H1 (cell line): ENCODE data around the gene COQ9. TPM values are rescaled to one million over a fixed set of nuclear protein-coding genes. Genes with fewer than 3 reads are reported as not detected.
"Not testable (repeated sequence)": the region's sequence is repeated elsewhere in the genome, so short reads cannot be mapped to it uniquely, and the experiment has no call there.

Experiments
- CTCF ChIA-PET: fragments of 300-600 bp; sonication (Branson Sonifier 250); formaldehyde crosslinking; loops from one replicate; lab custom pipeline; 2021; ENCODE audit not compliant: partially characterized antibody; lab: Charles Lee
- POLR2A ChIA-PET: fragments of 300-600 bp; sonication (Branson Sonifier 250); formaldehyde crosslinking; loops from one replicate; lab custom pipeline; 2021; ENCODE audit warnings: inconsistent platforms; ENCODE audit not compliant: partially characterized antibody; lab: Charles Lee
- DNase-seq, 2 experiments: peaks; one replicate each; pipeline versions ENCODE4 v3.0.0 to v3.0.0-alpha.2; 2010 to 2022; ENCODE audit warnings: low spot score in 2 of 2, low read depth in 1 of 2, mixed read lengths in 1 of 2
- FAIRE-seq: peaks from 2 replicates; lab custom pipeline; 2011; peaks lifted over from hg19 to GRCh38; lab: Jason Lieb, UNC
- H2AFZ ChIP-seq: 2 replicates; pipeline ENCODE4 v1.8.1; 2012; ENCODE audit warnings: low read length, inconsistent platforms
- H2AK5ac ChIP-seq: 2 replicates; pipeline ENCODE4 v1.6.1; 2013; ENCODE audit warnings: low read depth, low read length
- H2BK120ac ChIP-seq: replicated peaks from 2 replicates; pipeline ENCODE3; 2013; ENCODE audit warnings: low read depth, low read length, inconsistent platforms
- H2BK12ac ChIP-seq: 2 replicates; pipeline ENCODE4 v1.6.1; 2013; ENCODE audit warnings: low read depth, low read length
- H2BK15ac ChIP-seq: 2 replicates; pipeline ENCODE4 v1.6.1; 2013; ENCODE audit warnings: low read length
- H2BK20ac ChIP-seq: 2 replicates; pipeline ENCODE4 v1.6.1; 2013; ENCODE audit warnings: low read length
- H2BK5ac ChIP-seq: 2 replicates; pipeline ENCODE4 v1.6.1; 2013; ENCODE audit warnings: low read depth, low read length
- H3K14ac ChIP-seq: 2 replicates; pipeline ENCODE4 v1.6.1; 2013; ENCODE audit warnings: inconsistent platforms; ENCODE audit not compliant: insufficient read length
- H3K18ac ChIP-seq: 2 replicates; pipeline ENCODE4 v1.6.1; 2013; ENCODE audit warnings: low read length; ENCODE audit errors: extremely low read depth
- H3K23ac ChIP-seq: 2 replicates; pipeline ENCODE4 v1.6.1; 2013; ENCODE audit warnings: inconsistent platforms; ENCODE audit not compliant: insufficient read length
- H3K23me2 ChIP-seq: 2 replicates; pipeline ENCODE4 v1.6.1; 2013; ENCODE audit warnings: low read depth, low read length
- H3K27ac ChIP-seq: 2 replicates; pipeline ENCODE4 v1.6.1; 2011; ENCODE audit warnings: low read depth, low read length, inconsistent platforms
- H3K27me3 ChIP-seq, 4 experiments: replicated peaks in 1 of 4; 1 replicate in 1 of 4; 2 replicates in 3 of 4; pipeline versions ENCODE4 v1.6.1 to v1.8.1; 2011 to 2013; ENCODE audit warnings: low read length in 3 of 4, mild to moderate bottlenecking in 3 of 4, inconsistent platforms in 2 of 4, mixed read lengths in 2 of 4, moderate library complexity in 1 of 4; ENCODE audit not compliant: control insufficient read depth in 3 of 4, insufficient read depth in 3 of 4; ENCODE audit errors: extremely low read depth in 1 of 4
- H3K36me3 ChIP-seq, 4 experiments: 2 replicates each; pipeline versions ENCODE4 v1.6.1 to v1.8.1; 2011 to 2013; ENCODE audit warnings: mild to moderate bottlenecking in 4 of 4, low read length in 3 of 4, moderate library complexity in 2 of 4, control low read depth in 1 of 4, inconsistent platforms in 1 of 4; ENCODE audit not compliant: insufficient read depth in 4 of 4, control insufficient read depth in 2 of 4
- H3K4ac ChIP-seq: replicated peaks from 2 replicates; pipeline ENCODE3; 2013; ENCODE audit warnings: low read length, low read depth, mixed read lengths, inconsistent platforms; ENCODE audit not compliant: insufficient read length
- H3K4me1 ChIP-seq, 4 experiments: replicated peaks in 1 of 4; 1 replicate in 1 of 4; 2 replicates in 3 of 4; pipeline versions ENCODE4 v1.6.1 to v1.8.1; 2011 to 2013; ENCODE audit warnings: low read length in 3 of 4, inconsistent platforms in 2 of 4, mixed read lengths in 1 of 4; ENCODE audit not compliant: insufficient read depth in 4 of 4, control insufficient read depth in 3 of 4
- H3K4me2 ChIP-seq, 2 experiments: 2 replicates each; pipeline versions ENCODE4 v1.6.1 to v1.8.1; 2011 to 2013; ENCODE audit warnings: low read depth in 2 of 2, low read length in 2 of 2, control low read depth in 1 of 2, inconsistent platforms in 1 of 2, mild to moderate bottlenecking in 1 of 2; ENCODE audit not compliant: insufficient read depth in 1 of 2
- H3K4me3 ChIP-seq, 4 experiments: fragments of 200-600, 300-600 bp in 1 of 4; sonication (generic), shearing (Covaris generic), sonication (Bioruptor Twin) in 1 of 4; 2 replicates each; pipeline versions ENCODE4 v1.5.1 to v1.8.1; 2011 to 2016; ENCODE audit warnings: low read length in 4 of 4, low read depth in 3 of 4, control low read depth in 2 of 4, inconsistent platforms in 2 of 4, mild to moderate bottlenecking in 2 of 4, mixed read lengths in 1 of 4, moderate library complexity in 1 of 4; ENCODE audit not compliant: insufficient read depth in 2 of 4; ENCODE audit errors: extremely low read depth in 1 of 4
- H3K56ac ChIP-seq: replicated peaks from 2 replicates; pipeline ENCODE3; 2013; ENCODE audit warnings: low read depth, mild to moderate bottlenecking, mixed read lengths, low read length, inconsistent platforms; ENCODE audit not compliant: insufficient read length
- H3K79me1 ChIP-seq: 2 replicates; pipeline ENCODE4 v1.6.1; 2013; ENCODE audit warnings: low read depth, low read length, control low read depth
- H3K79me2 ChIP-seq, 2 experiments: 2 replicates each; pipeline versions ENCODE4 v1.6.1 to v1.8.1; 2012 to 2013; ENCODE audit warnings: low read length in 2 of 2, mild to moderate bottlenecking in 2 of 2, inconsistent platforms in 1 of 2; ENCODE audit not compliant: insufficient read depth in 2 of 2, control insufficient read depth in 1 of 2
- H3K9ac ChIP-seq, 4 experiments: replicated peaks in 1 of 4; 1 replicate in 1 of 4; 2 replicates in 3 of 4; pipeline versions ENCODE4 v1.6.1 to v1.8.1; 2011 to 2013; ENCODE audit warnings: low read depth in 3 of 4, low read length in 3 of 4, control low read depth in 2 of 4, mild to moderate bottlenecking in 2 of 4, moderate library complexity in 2 of 4, inconsistent platforms in 1 of 4; ENCODE audit errors: extremely low read depth in 1 of 4
- H3K9me3 ChIP-seq, 2 experiments: 2 replicates each; pipeline versions ENCODE4 v1.6.1 to v1.8.1; 2012 to 2013; ENCODE audit warnings: mild to moderate bottlenecking in 2 of 2, moderate library complexity in 2 of 2, control low read depth in 1 of 2, inconsistent platforms in 1 of 2, low read depth in 1 of 2, low read length in 1 of 2, mixed read lengths in 1 of 2; ENCODE audit not compliant: insufficient read depth in 2 of 2
- H4K20me1 ChIP-seq, 2 experiments: replicated peaks in 1 of 2; 2 replicates each; pipeline versions ENCODE3 to v1.8.1; 2011 to 2013; ENCODE audit warnings: inconsistent platforms in 2 of 2, low read length in 2 of 2, mild to moderate bottlenecking in 1 of 2; ENCODE audit not compliant: insufficient read depth in 2 of 2, control insufficient read depth in 1 of 2
- H4K5ac ChIP-seq: 2 replicates; pipeline ENCODE4 v1.6.1; 2013; ENCODE audit warnings: low read length, low read depth, mixed read lengths, inconsistent platforms; ENCODE audit not compliant: insufficient read length
- H4K8ac ChIP-seq: 2 replicates; pipeline ENCODE4 v1.8.0; 2013; ENCODE audit warnings: mild to moderate bottlenecking, moderate library complexity, low read length, inconsistent platforms; ENCODE audit not compliant: insufficient read depth; ENCODE audit errors: extremely low read depth
- H4K91ac ChIP-seq: replicated peaks from 2 replicates; pipeline ENCODE3; 2013; ENCODE audit warnings: low read length, mixed read lengths, inconsistent platforms; ENCODE audit not compliant: insufficient read length
- CBX8 ChIP-seq: fragments of 300-800, 300-1000 bp; sonication (generic); IDR thresholded peaks from 2 replicates; pipeline ENCODE4 v1.7.1; 2016; ENCODE audit warnings: low read depth, low read length, borderline replicate concordance
- KDM1A ChIP-seq: fragments of 200-600, 300-600 bp; sonication (generic); IDR thresholded peaks from 2 replicates; pipeline ENCODE4 v1.7.1; 2016; ENCODE audit warnings: mild to moderate bottlenecking, low read length, borderline replicate concordance
- NRF1 ChIP-seq: IDR thresholded peaks from 2 replicates; pipeline ENCODE4 v1.6.1; 2011; ENCODE audit warnings: mild to moderate bottlenecking, low read depth, low read length, improper control_type of control experiment
- POLR2A ChIP-seq, 2 experiments: IDR thresholded peaks; 1 replicate in 1 of 2; 2 replicates in 1 of 2; pipeline ENCODE4 v1.6.1; 2011; ENCODE audit warnings: low read depth in 2 of 2, low read length in 2 of 2, mild to moderate bottlenecking in 2 of 2; ENCODE audit errors: control extremely low read depth in 1 of 2
- SIX5 ChIP-seq: IDR thresholded peaks from 2 replicates; pipeline ENCODE4 v1.6.1; 2011; ENCODE audit warnings: mild to moderate bottlenecking, low read depth, low read length
- TBP ChIP-seq: IDR thresholded peaks from 2 replicates; pipeline ENCODE4 v1.6.1; 2011; ENCODE audit warnings: low read depth, low read length, improper control_type of control experiment
- WGBS, 2 experiments: shearing (Covaris generic) in 1 of 2; methylation state at CpG; one replicate each; pipeline versions ENCODE4 v1.1.6 to v1.1.7; 2013 to 2015; ENCODE audit warnings: low lambda C conversion rate in 2 of 2, mixed read lengths in 2 of 2, inconsistent platforms in 1 of 2, low coverage in 1 of 2, missing lambda C conversion rate in 1 of 2; ENCODE audit not compliant: insufficient replicate concordance in 2 of 2, insufficient coverage in 1 of 2, insufficient read length in 1 of 2; ENCODE audit errors: extremely low coverage in 1 of 2, missing lambda C conversion rate in 1 of 2; 5-methylcytosine and 5-hydroxymethylcytosine counted together
- polyA plus RNA-seq, 7 experiments: library from polyadenylated mRNA; depleted of rRNA in 3 of 7; stranded (reverse) in 5 of 7; unstranded in 2 of 7; fragments of >200 nt in 5 of 7; fragments of 200-250 nt in 2 of 7; gene quantifications; 1 replicate in 5 of 7; 2 replicates in 1 of 7; 4 replicates in 1 of 7; pipeline versions ENCODE4 v1.2.1 to v1.2.3, GENCODE V29; 2011 to 2013; ENCODE audit warnings: missing spikeins in 2 of 7, mixed read lengths in 2 of 7
- total RNA-seq: library from RNA; stranded (reverse); fragmentation: NEBNext Ultra II Directional; extraction: Animal tissue kit (Norgen Biotek cat#: 25700); gene quantifications from 2 replicates; pipeline ENCODE4 v1.2.1, GENCODE V29; 2021

Gene COQ9
- total and polyA plus RNA-seq, 2 of the 8 experiments (the other 6 are each of a cell fraction or from before 2014, with no cell fraction given): 33.3 to 60.3 TPM

- TF ChIP-seq SIX5: no peak
- no peak for TF ChIP-seq CBX8
- no peak for TF ChIP-seq NRF1
- no peak for TF ChIP-seq POLR2A (IDR thresholded peaks at IDR 0.05; ENCODE audit: control extremely low read depth in 1 of 2, low read depth in 2 of 2, low read length in 2 of 2)
- no peak for TF ChIP-seq KDM1A
- TF ChIP-seq TBP: no peak
- TF ChIP-seq, all 59 proteins: peak for 0
Observed at GRCh38 chr16:57498031-57498430, 50.8 kb downstream of the COQ9 start (continued).

DNA sequence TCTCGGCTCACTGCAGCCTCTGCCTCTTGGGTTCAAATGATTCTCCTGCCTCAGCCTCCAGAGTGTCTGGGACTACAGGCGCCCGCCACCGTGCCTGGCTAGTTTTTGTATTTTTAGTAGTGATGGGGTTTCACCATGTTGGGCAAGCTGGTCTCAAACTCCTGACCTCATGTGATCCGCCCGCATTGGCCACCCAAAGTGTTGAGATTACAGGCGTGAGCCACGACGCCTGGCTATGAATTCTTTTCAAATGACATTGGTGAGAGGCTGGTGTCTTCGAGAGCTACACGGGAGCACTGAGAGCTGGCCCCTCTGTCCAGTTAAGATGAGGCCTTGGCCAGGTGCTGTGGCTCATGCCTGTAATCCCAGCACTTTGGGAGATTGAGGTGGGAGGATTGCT is 52.7 kb downstream of the COQ9 start:
- H2BK12ac ChIP-seq, H4K20me1 ChIP-seq, H4K8ac ChIP-seq, H3K36me3 ChIP-seq, H2BK5ac ChIP-seq, H2AFZ ChIP-seq, H3K9me3 ChIP-seq, H2BK20ac ChIP-seq, H2BK120ac ChIP-seq, H4K91ac ChIP-seq, H3K79me1 ChIP-seq, H3K56ac ChIP-seq, H3K27ac ChIP-seq, H3K18ac ChIP-seq, H3K4ac ChIP-seq, H3K23ac ChIP-seq, FAIRE-seq, H3K4me2 ChIP-seq, DNase-seq, H3K27me3 ChIP-seq, H3K14ac ChIP-seq, H3K4me1 ChIP-seq, H3K9ac ChIP-seq, H3K4me3 ChIP-seq, H2BK15ac ChIP-seq, H3K79me2 ChIP-seq, H3K23me2 ChIP-seq, H4K5ac ChIP-seq, H2AK5ac ChIP-seq: not testable (repeated sequence)
- WGBS, 2 experiments: 97% methylated on average over 11 of the region's 11 CpGs; no CpG with 5 or more reads in 1 of the 2 experiments
- ChIA-PET CTCF (interaction anchor here (1.5 to 3.7 kb wide), 4 partner anchors 12 to 23 kb away, joined by 5 to 11 read pairs (median 6); no protein-coding TSS in a partner anchor), POLR2A (interaction anchor here (1.1 kb wide), 1 partner anchor 263 kb away, joined by 3 read pairs; no protein-coding TSS in a partner anchor)
